Panc1 (cell line): Measurements from ENCODE around the gene RNF220.

ENCODE experiments used
- POLR2AphosphoS5 ChIP-seq: IDR thresholded peaks from 2 replicates; pipeline ENCODE4 v1.6.1; 2012; ENCODE audit warnings: mild to moderate bottlenecking, low read depth, low read length, moderate library complexity
- SIN3A ChIP-seq: IDR thresholded peaks from 2 replicates; pipeline ENCODE4 v1.6.1; 2012; ENCODE audit warnings: low read depth, mild to moderate bottlenecking, low read length, moderate library complexity, borderline replicate concordance; ENCODE audit not compliant: insufficient read depth
- TCF7L2 ChIP-seq: IDR thresholded peaks from 2 replicates; pipeline ENCODE4 v1.6.1; 2011; ENCODE audit warnings: mild to moderate bottlenecking, low read depth, low read length, inconsistent platforms
- TF ChIP-seq, protein P1 (sequence below): fragments of 450-650 bp; IDR thresholded peaks from 2 replicates; pipeline ENCODE4 v1.5.1; 2017; ENCODE audit warnings: mild to moderate bottlenecking
- TF ChIP-seq, protein P2 (sequence below), 2 experiments: IDR thresholded peaks; 2 replicates each; pipeline ENCODE4 v1.6.1; 2011 to 2012; ENCODE audit warnings: low read depth in 2 of 2, control low read depth in 1 of 2, low read length in 1 of 2, mild to moderate bottlenecking in 1 of 2, moderate library complexity in 1 of 2; ENCODE audit not compliant: insufficient read depth in 1 of 2

DNA sequence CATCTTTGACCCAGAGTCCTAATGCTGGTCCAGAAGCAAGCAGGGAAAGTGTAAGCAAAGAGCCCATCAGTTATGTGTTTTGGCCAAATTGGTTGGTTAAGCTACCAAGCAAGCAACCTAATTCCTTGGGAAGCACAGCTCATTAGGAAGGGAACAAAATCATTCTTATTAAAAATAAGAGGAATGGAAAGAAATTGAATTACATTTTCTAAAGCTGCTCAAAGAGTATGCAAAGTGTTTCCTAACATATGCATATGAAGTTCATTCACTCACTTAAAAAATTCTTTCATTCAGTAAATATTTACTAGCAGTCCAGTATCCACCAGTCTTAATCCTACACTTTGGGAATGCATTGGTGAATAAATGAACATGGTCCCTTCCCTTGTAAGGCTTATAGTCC lies 71.8 kb downstream of the RNF220 start:
- TF ChIP-seq, protein P1, sequence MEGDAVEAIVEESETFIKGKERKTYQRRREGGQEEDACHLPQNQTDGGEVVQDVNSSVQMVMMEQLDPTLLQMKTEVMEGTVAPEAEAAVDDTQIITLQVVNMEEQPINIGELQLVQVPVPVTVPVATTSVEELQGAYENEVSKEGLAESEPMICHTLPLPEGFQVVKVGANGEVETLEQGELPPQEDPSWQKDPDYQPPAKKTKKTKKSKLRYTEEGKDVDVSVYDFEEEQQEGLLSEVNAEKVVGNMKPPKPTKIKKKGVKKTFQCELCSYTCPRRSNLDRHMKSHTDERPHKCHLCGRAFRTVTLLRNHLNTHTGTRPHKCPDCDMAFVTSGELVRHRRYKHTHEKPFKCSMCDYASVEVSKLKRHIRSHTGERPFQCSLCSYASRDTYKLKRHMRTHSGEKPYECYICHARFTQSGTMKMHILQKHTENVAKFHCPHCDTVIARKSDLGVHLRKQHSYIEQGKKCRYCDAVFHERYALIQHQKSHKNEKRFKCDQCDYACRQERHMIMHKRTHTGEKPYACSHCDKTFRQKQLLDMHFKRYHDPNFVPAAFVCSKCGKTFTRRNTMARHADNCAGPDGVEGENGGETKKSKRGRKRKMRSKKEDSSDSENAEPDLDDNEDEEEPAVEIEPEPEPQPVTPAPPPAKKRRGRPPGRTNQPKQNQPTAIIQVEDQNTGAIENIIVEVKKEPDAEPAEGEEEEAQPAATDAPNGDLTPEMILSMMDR, result no peak
- TF ChIP-seq POLR2AphosphoS5 (no peak), TCF7L2 (no peak), SIN3A (no peak)
- TF ChIP-seq, protein P2, sequence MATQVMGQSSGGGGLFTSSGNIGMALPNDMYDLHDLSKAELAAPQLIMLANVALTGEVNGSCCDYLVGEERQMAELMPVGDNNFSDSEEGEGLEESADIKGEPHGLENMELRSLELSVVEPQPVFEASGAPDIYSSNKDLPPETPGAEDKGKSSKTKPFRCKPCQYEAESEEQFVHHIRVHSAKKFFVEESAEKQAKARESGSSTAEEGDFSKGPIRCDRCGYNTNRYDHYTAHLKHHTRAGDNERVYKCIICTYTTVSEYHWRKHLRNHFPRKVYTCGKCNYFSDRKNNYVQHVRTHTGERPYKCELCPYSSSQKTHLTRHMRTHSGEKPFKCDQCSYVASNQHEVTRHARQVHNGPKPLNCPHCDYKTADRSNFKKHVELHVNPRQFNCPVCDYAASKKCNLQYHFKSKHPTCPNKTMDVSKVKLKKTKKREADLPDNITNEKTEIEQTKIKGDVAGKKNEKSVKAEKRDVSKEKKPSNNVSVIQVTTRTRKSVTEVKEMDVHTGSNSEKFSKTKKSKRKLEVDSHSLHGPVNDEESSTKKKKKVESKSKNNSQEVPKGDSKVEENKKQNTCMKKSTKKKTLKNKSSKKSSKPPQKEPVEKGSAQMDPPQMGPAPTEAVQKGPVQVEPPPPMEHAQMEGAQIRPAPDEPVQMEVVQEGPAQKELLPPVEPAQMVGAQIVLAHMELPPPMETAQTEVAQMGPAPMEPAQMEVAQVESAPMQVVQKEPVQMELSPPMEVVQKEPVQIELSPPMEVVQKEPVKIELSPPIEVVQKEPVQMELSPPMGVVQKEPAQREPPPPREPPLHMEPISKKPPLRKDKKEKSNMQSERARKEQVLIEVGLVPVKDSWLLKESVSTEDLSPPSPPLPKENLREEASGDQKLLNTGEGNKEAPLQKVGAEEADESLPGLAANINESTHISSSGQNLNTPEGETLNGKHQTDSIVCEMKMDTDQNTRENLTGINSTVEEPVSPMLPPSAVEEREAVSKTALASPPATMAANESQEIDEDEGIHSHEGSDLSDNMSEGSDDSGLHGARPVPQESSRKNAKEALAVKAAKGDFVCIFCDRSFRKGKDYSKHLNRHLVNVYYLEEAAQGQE (IDR thresholded peaks at IDR 0.05; ENCODE audit: insufficient read depth in 1 of 2, low read depth in 2 of 2, low read length in 1 of 2), result no peak
